Mesothelial cell of epicardium (in vitro differentiated cells): ENCODE measurements around the gene CYP11A1. TPM values are rescaled to one million over a fixed set of nuclear protein-coding genes. Genes with fewer than 3 reads are reported as not detected.
"Not testable (repeated sequence)": the region's sequence is repeated elsewhere in the genome, so short reads cannot be mapped to it uniquely, and the experiment has no call there.

Experiments
- DNase-seq, 2 experiments: peaks; one replicate each; pipeline ENCODE4 v3.0.0; 2021; ENCODE audit warnings: low spot score in 2 of 2; ENCODE audit not compliant: unreplicated experiment in 2 of 2
- H3K27ac Mint-ChIP-seq: 2 replicates; pipeline ENCODE4 v1.8.0; 2021; ENCODE audit warnings: mixed read lengths
- H3K27me3 Mint-ChIP-seq: 2 replicates; pipeline ENCODE4 v1.8.0; 2021; ENCODE audit warnings: low read depth, mixed read lengths
- H3K36me3 Mint-ChIP-seq: 2 replicates; pipeline ENCODE4 v1.8.0; 2021; ENCODE audit warnings: mixed read lengths
- H3K4me1 Mint-ChIP-seq: 2 replicates; pipeline ENCODE4 v1.8.0; 2021; ENCODE audit warnings: mixed read lengths
- H3K4me3 Mint-ChIP-seq: 2 replicates; pipeline ENCODE4 v1.8.0; 2021; ENCODE audit warnings: mild to moderate bottlenecking, moderate library complexity, mixed read lengths
- H3K9me3 Mint-ChIP-seq: 2 replicates; pipeline ENCODE4 v1.8.0; 2021; ENCODE audit warnings: mixed read lengths
- total RNA-seq: library from RNA; stranded (reverse); gene quantifications from 3 replicates; pipeline ENCODE4 v1.2.1, GENCODE V29; 2021
- TF ChIP-seq, protein P1 (sequence below): fragments of 200-600 bp; sonication (generic); IDR thresholded peaks from one replicate; pipeline ENCODE4 v1.5.0; 2021; ENCODE audit warnings: antibody characterized with exemption; ENCODE audit not compliant: unreplicated experiment

CYP11A1 gene
- total RNA-seq, 1 donor from 2014 or later, result 7.0 TPM

DNA sequence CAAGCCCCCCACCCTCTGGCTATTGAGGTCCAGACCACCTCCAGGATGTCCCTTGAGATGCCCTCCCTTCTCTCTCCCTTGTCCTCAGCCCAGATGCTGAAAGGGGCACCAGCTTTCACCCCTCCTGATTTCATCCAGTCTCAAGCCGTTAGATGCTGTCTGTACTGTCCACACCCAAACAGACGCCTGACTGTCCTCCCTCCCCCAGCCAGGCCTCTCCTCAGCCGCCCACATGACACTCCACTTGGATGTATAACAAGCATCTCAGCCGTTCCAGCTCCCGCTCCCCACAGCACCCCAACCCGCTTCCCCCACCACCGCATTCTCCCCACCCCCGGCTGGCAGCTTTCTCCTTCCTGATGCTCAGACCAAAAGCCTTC is 25.0 kb upstream of the CYP11A1 start:
- DNase-seq, result no peak
- Mint-ChIP-seq H3K4me1 (peaks cover 47% of the 10 kb centered on the region), H3K4me3 (no peak overlapping the region), H3K36me3 (no peaks in the 10 kb centered on the region), H3K9me3 (no peaks in the 10 kb centered on the region), H3K27ac (peak overlapping the region; percentile 59), H3K27me3 (no peaks in the 10 kb centered on the region)
- TF ChIP-seq, protein P1, sequence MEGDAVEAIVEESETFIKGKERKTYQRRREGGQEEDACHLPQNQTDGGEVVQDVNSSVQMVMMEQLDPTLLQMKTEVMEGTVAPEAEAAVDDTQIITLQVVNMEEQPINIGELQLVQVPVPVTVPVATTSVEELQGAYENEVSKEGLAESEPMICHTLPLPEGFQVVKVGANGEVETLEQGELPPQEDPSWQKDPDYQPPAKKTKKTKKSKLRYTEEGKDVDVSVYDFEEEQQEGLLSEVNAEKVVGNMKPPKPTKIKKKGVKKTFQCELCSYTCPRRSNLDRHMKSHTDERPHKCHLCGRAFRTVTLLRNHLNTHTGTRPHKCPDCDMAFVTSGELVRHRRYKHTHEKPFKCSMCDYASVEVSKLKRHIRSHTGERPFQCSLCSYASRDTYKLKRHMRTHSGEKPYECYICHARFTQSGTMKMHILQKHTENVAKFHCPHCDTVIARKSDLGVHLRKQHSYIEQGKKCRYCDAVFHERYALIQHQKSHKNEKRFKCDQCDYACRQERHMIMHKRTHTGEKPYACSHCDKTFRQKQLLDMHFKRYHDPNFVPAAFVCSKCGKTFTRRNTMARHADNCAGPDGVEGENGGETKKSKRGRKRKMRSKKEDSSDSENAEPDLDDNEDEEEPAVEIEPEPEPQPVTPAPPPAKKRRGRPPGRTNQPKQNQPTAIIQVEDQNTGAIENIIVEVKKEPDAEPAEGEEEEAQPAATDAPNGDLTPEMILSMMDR, result no peak

DNA sequence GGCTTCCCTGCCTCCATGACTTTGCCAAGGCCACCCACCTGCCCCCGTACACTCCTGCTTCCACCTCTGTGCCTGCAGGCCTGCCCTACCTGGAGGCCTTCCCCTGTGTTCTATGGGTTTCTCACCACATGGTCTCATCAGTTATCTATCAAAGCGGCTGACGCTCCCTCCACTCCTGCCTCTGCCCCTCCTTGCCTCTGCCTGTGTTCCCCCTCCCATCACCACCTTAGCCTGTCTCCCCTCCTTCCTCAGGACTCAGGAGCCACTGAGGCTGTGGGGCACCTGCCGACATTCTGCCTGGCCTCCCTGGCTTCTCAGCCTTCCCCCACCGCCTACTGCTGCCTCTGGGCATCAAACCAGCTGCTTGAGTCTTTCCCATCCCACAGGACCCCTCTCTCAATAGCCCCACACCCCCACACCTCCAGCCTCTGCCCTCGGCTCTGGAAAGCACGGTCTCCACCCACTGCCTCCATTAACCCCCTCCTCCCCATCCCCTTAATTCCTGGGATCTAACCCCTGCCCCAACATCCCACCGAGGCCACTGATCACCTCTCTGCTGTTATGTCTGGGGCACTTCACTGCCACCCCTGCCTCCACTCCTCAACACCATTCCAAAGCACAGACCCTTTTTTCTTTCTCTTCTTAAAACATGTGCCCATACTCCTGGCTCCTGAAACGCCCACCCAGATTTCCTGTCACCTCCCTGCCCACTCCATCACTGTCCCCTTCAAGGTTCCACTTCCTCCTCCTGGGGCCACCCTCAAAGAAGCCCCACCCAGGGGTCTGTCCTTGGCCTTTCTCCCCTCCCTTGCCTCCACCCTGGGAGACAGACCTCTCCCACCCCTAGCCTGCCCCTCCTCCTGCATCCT is 24.4 kb upstream of the CYP11A1 start:
- TF ChIP-seq, protein P1, result no peak
- DNase-seq, result no peak
- Mint-ChIP-seq H3K36me3 (no peaks in the 10 kb centered on the region), H3K4me3 (no peak overlapping the region), H3K27me3 (no peaks in the 10 kb centered on the region), H3K4me1 (peaks cover 50% of the 10 kb centered on the region), H3K9me3 (no peaks in the 10 kb centered on the region), H3K27ac (peak overlapping the region; percentile 59)

DNA sequence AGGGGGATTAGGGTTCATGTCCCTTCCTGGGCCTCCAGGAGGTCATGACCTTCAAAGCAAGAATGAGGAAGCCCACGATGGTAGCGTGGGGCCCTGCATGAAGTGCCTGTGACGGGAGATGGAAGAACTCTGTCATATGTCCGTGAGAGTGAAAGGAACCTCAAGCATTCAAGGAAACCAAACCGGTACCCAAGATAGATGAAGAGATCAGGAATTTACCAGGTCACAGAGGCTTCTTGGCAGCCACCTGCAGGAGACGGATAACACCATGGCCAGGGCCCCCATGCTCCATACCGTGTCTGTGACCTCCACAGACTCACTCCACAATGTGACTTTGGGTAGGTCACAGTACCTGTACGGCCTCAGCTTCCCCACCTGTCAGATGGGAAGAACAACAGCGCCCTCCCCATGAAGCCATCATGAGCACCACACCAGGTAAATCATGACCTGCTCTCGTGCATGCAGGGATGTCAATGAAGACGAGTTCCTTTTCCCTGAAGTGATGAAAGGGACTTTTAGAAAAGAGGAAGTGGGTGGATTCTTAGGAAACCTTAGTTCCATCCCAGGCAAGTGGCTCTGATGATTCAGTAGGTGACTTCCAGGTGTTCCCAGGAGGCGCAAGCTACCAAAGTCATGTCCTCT is 23.3 kb upstream of the CYP11A1 start:
- Mint-ChIP-seq H3K9me3 (no peaks in the 10 kb centered on the region), H3K27me3 (no peaks in the 10 kb centered on the region), H3K4me3 (no peak overlapping the region), H3K4me1 (peaks cover 53% of the 10 kb centered on the region), H3K27ac (no peak overlapping the region), H3K36me3 (no peaks in the 10 kb centered on the region)
- no peak for DNase-seq
- TF ChIP-seq, protein P1, result no peak

DNA sequence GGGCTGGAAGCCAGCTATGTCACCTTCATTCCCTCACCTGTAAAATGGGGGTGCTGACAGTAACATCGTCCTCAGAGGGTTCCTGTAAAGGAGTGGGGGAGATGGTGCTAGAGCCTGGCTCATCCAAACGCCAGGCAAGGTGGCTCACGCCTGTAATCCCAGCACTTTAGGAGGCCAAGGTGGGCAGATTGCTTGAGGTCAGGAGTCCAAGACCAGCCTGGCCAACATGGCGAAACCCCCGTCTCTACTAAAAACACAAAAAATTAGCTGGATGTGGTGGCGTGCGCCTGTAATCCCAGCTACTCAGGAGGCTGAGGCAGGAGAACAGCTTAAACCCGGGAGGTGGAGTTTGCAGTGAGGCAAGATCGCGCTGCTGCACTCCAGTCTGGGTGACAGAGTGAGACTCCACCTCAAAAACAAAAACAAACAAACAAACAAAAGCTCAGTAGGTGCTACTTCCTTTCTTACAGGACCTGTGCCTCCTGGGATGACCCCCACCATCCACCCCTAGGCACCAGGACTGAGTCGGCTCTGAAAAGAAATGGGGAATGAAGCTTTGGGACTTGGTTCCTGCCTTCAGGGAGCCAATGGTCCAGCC is 22.7 kb upstream of the CYP11A1 start:
- H3K36me3 Mint-ChIP-seq, DNase-seq, H3K4me3 Mint-ChIP-seq, H3K9me3 Mint-ChIP-seq, H3K27me3 Mint-ChIP-seq, H3K27ac Mint-ChIP-seq: not testable (repeated sequence)
- H3K4me1 Mint-ChIP-seq, result peaks cover 53% of the 10 kb centered on the region

DNA sequence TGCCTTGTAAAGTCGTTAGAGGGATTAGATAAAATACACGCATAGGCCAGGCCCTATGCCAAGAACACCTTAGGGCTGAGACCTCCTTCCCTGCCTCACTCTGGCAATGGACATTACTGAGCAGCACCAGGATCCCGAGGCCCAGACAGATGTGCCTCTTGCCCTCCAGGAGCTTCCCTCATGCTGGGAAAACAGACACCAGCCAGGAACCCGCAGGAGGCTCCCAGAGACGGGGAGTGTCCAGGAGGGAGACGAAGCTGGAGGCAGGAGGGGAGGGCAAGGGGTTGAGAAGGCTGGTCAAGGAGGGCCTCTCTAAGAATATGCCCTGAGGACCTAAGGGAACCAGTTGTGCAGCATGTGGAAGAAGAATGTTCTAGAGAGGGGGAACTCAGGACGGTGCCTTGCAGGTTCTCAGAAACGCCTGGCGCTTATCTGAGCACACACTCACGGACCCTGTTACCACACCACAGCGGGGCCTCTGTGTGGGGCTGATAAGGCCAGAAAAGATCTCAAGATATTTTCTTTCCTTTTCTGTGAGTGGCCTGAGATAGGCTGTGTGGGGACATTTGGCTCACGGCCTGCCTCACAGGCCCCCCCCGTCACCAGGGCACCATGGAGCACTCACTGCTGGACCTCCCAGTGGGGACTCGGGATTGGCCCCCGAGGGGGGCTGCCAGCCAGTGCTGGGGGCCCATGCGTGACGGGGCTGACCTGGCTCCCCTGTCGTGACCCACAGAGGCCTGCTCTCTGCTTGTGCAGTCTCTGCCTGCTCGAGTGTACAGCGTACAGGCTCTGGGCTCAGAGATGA is 22.0 kb upstream of the CYP11A1 start:
- Mint-ChIP-seq H3K27me3 (no peaks in the 10 kb centered on the region), H3K27ac (peak overlapping the region; percentile 0), H3K4me1 (peaks cover 53% of the 10 kb centered on the region), H3K4me3 (no peak overlapping the region), H3K36me3 (no peaks in the 10 kb centered on the region), H3K9me3 (no peaks in the 10 kb centered on the region)
- TF ChIP-seq, protein P1, result no peak
- DNase-seq, result no peak
